A673 (cell line): ENCODE measurements around the gene IFT172. TPM values are rescaled to one million over a fixed set of nuclear protein-coding genes. Genes with fewer than 3 reads are reported as not detected.

Experiments used
- BruUV-seq: library from RNA; stranded (reverse); fragments of 400-500 nt; replicated peaks from 2 replicates; lab custom pipeline; 2021; lab: Mats Ljungman, UMichigan
- CTCF ChIA-PET: fragments of 300-600 bp; sonication (Branson Sonifier 250); formaldehyde crosslinking; loops from one replicate; lab custom pipeline; 2022; ENCODE audit warnings: antibody characterized with exemption; lab: Charles Lee
- POLR2A ChIA-PET: fragments of 300-600 bp; sonication (Branson Sonifier 250); formaldehyde crosslinking; loops from one replicate; lab custom pipeline; 2022; ENCODE audit warnings: antibody characterized with exemption; ENCODE audit not compliant: low non-redundant PET; lab: Charles Lee
- DNase-seq: peaks from one replicate; pipeline ENCODE4 v3.0.0-alpha.2; 2015; ENCODE audit warnings: low spot score
- H3K27ac ChIP-seq: fragments of 200-600 bp; sonication (generic); 2 replicates; pipeline ENCODE4 v1.5.1; 2016; ENCODE audit warnings: mixed run types, low read depth, mild to moderate bottlenecking, mixed read lengths, antibody characterized with exemption, low read length; ENCODE audit not compliant: poor library complexity, severe bottlenecking
- H3K27me3 ChIP-seq: fragments of 200-600 bp; sonication (generic); replicated peaks from 2 replicates; pipeline ENCODE4 v1.6.1; 2017; ENCODE audit warnings: mixed run types, low read depth, mild to moderate bottlenecking, mixed read lengths, antibody characterized with exemption, low read length; ENCODE audit not compliant: insufficient read depth, poor library complexity
- H3K36me3 ChIP-seq: fragments of 200-600 bp; sonication (generic); 2 replicates; pipeline ENCODE4 v1.6.1; 2016; ENCODE audit warnings: mixed run types, mild to moderate bottlenecking, mixed read lengths, antibody characterized with exemption, low read length; ENCODE audit not compliant: insufficient read depth, poor library complexity, severe bottlenecking
- H3K4me1 ChIP-seq: fragments of 200-600 bp; sonication (generic); 2 replicates; pipeline ENCODE4 v1.6.1; 2017; ENCODE audit warnings: mixed run types, mild to moderate bottlenecking, mixed read lengths, antibody characterized with exemption, low read length; ENCODE audit not compliant: insufficient read depth, poor library complexity, severe bottlenecking
- H3K4me3 ChIP-seq: fragments of 200-600 bp; sonication (generic); 2 replicates; pipeline ENCODE4 v1.5.1; 2016; ENCODE audit warnings: low read depth, mixed run types, mild to moderate bottlenecking, mixed read lengths, low read length; ENCODE audit not compliant: poor library complexity, severe bottlenecking
- H3K9me3 ChIP-seq: fragments of 200-600 bp; sonication (generic); 2 replicates; pipeline ENCODE4 v1.6.1; 2016; ENCODE audit warnings: mixed run types, low read depth, mild to moderate bottlenecking, mixed read lengths, antibody characterized with exemption, low read length; ENCODE audit not compliant: poor library complexity, severe bottlenecking
- CTCF ChIP-seq: fragments of 300-800, 200-600 bp; sonication (generic); conservative IDR thresholded peaks from 2 replicates; pipeline ENCODE4 v1.5.1; 2017; ENCODE audit warnings: low read depth, mild to moderate bottlenecking, antibody characterized with exemption, low read length, moderate library complexity, mixed read lengths
- EZH2 ChIP-seq: fragments of 200-600 bp; sonication (generic); IDR thresholded peaks from 2 replicates; pipeline ENCODE4 v1.6.1; 2017; ENCODE audit warnings: borderline replicate concordance, low read depth, mild to moderate bottlenecking, mixed read lengths, antibody characterized with exemption, low read length; ENCODE audit not compliant: poor library complexity, severe bottlenecking
- intact Hi-C: fragments of 100-400 bp; cut with micrococcal nuclease; formaldehyde crosslinking; loops from one replicate; pipeline ENCODE4 v1.10.0; 2022; ENCODE audit not compliant: unreplicated experiment
- total RNA-seq: library from RNA; stranded (reverse); gene quantifications from 2 replicates; pipeline ENCODE4 v1.2.3, GENCODE V29; 2021

IFT172 gene
- total RNA-seq, 1 experiment from 2014 or later: 42.2 TPM

GRCh38 chr2:27420996-27421395 is 68.5 kb downstream of the IFT172 start:
- CTCF ChIA-PET: no interaction called here
- no TSS peak for BruUV-seq

GRCh38 chr2:27416151-27416550 is 73.4 kb downstream of the IFT172 start:
- no peaks in the 10 kb centered on the region for H3K9me3 ChIP-seq
- no peak overlapping the region for H3K27ac ChIP-seq
- H3K36me3 ChIP-seq: no peaks in the 10 kb centered on the region
- no TSS peak for BruUV-seq
- DNase-seq: no peak
- TF ChIP-seq CTCF: no peak
- no peak for TF ChIP-seq EZH2
- no peak overlapping the region for H3K4me3 ChIP-seq
- H3K27me3 ChIP-seq: no peaks in the 10 kb centered on the region
- no peaks in the 10 kb centered on the region for H3K4me1 ChIP-seq
- intact Hi-C loops: no loop called here
- CTCF ChIA-PET: no interaction called here
- POLR2A ChIA-PET: no interaction called here

More at GRCh38 chr2:27420996-27421395, 68.5 kb downstream of the IFT172 start:
- H3K4me3 ChIP-seq: no peak overlapping the region
- H3K4me1 ChIP-seq: no peaks in the 10 kb centered on the region
- TF ChIP-seq CTCF: no peak
- TF ChIP-seq EZH2: no peak
- POLR2A ChIA-PET: no interaction called here
- intact Hi-C loops: no loop called here
- no peaks in the 10 kb centered on the region for H3K36me3 ChIP-seq
- no peaks in the 10 kb centered on the region for H3K9me3 ChIP-seq
- no peaks in the 10 kb centered on the region for H3K27me3 ChIP-seq
- no peak overlapping the region for H3K27ac ChIP-seq
- DNase-seq: no peak

- no peaks in the 10 kb centered on the region for H3K27me3 ChIP-seq
- H3K27ac ChIP-seq: no peak overlapping the region
- CTCF ChIA-PET: no interaction called here
- H3K4me1 ChIP-seq: peaks cover 10% of the 10 kb centered on the region
- TF ChIP-seq EZH2 (no peak), CTCF (no peak)
- intact Hi-C loops: no loop called here
- peaks cover 3% of the 10 kb centered on the region for H3K36me3 ChIP-seq
- no TSS peak for BruUV-seq
- H3K4me3 ChIP-seq: no peak overlapping the region
- POLR2A ChIA-PET: no interaction called here
- no peaks in the 10 kb centered on the region for H3K9me3 ChIP-seq
- DNase-seq: no peak
Observed at GRCh38 chr2:27412419-27413152, 77.0 kb downstream of the IFT172 start.
